Neural cell (in vitro differentiated cells): ENCODE results near the gene SETX. TPM values are rescaled to one million over a fixed set of nuclear protein-coding genes. Genes with fewer than 3 reads are reported as not detected.

Source experiments
- H2AFZ ChIP-seq: fragments of 200-600, 300-800 bp; sonication (generic), shearing (Covaris generic); 2 replicates; pipeline ENCODE4 v1.6.0; 2014; ENCODE audit warnings: low read depth, mild to moderate bottlenecking, antibody characterized with exemption, low read length, moderate library complexity
- H3F3A ChIP-seq: fragments of 200-600 bp; shearing (Covaris generic); 2 replicates; pipeline ENCODE4 v1.6.1; 2016; ENCODE audit warnings: mild to moderate bottlenecking, moderate library complexity, mixed read lengths, antibody characterized with exemption, low read length; ENCODE audit not compliant: insufficient read depth, poor library complexity, severe bottlenecking
- H3K27ac ChIP-seq: fragments of 200-600, 300-800 bp; sonication (generic), shearing (Covaris generic); 2 replicates; pipeline ENCODE4 v1.5.1; 2014; ENCODE audit warnings: mild to moderate bottlenecking, low read length, moderate library complexity
- H3K27me3 ChIP-seq: fragments of 300-800, 200-600 bp; sonication (generic), shearing (Covaris generic); 2 replicates; pipeline ENCODE4 v1.6.0; 2014; ENCODE audit warnings: mild to moderate bottlenecking, low read depth, low read length, moderate library complexity; ENCODE audit not compliant: insufficient read depth
- H3K36me3 ChIP-seq: fragments of 300-800, 200-600 bp; sonication (generic), shearing (Covaris generic); 2 replicates; pipeline ENCODE4 v1.5.1; 2014; ENCODE audit warnings: mild to moderate bottlenecking, antibody characterized with exemption, low read length, moderate library complexity; ENCODE audit not compliant: insufficient read depth
- H3K4me2 ChIP-seq: fragments of 300-800, 200-600 bp; sonication (generic), shearing (Covaris generic); 2 replicates; pipeline ENCODE4 v1.6.0; 2014; ENCODE audit warnings: mild to moderate bottlenecking, low read length
- H3K4me3 ChIP-seq: fragments of 300-800, 200-600 bp; sonication (generic), shearing (Covaris generic); 2 replicates; pipeline ENCODE4 v1.5.1; 2014; ENCODE audit warnings: mild to moderate bottlenecking, low read length, moderate library complexity
- H3K79me2 ChIP-seq: fragments of 200-600 bp; shearing (Covaris generic); replicated peaks from 2 replicates; pipeline ENCODE4 v1.6.0; 2014; ENCODE audit warnings: mild to moderate bottlenecking, low read length, moderate library complexity; ENCODE audit not compliant: insufficient read depth
- H3K9ac ChIP-seq: fragments of 300-800, 200-600 bp; sonication (generic), shearing (Covaris generic); 2 replicates; pipeline ENCODE4 v1.6.1; 2016; ENCODE audit warnings: mild to moderate bottlenecking, low read length, mixed read lengths
- H3K9me2 ChIP-seq: fragments of 200-600 bp; shearing (Covaris generic); 2 replicates; pipeline ENCODE4 v1.6.1; 2016; ENCODE audit warnings: mild to moderate bottlenecking, low read length, mixed read lengths; ENCODE audit not compliant: insufficient read depth
- H3K9me3 ChIP-seq: fragments of 200-600, 300-800 bp; sonication (generic), shearing (Covaris generic); 2 replicates; pipeline ENCODE4 v1.6.1; 2016; ENCODE audit warnings: mild to moderate bottlenecking, mixed run types, low read length, moderate library complexity, mixed read lengths
- H4K20me1 ChIP-seq: fragments of 200-600 bp; shearing (Covaris generic); 2 replicates; pipeline ENCODE4 v1.6.1; 2016; ENCODE audit warnings: mild to moderate bottlenecking, mixed run types; ENCODE audit not compliant: insufficient read depth
- EP300 ChIP-seq: fragments of 450-650 bp; conservative IDR thresholded peaks from 2 replicates; pipeline ENCODE4 v1.6.1; 2014; ENCODE audit warnings: antibody characterized with exemption, mild to moderate bottlenecking, moderate library complexity; ENCODE audit not compliant: poor library complexity, severe bottlenecking
- EZH2 ChIP-seq: fragments of 200-600, 300-800 bp; shearing (Covaris generic), sonication (generic); IDR thresholded peaks from 2 replicates; pipeline ENCODE4 v1.6.1; 2014; ENCODE audit warnings: antibody characterized with exemption, low read length, borderline replicate concordance, mild to moderate bottlenecking; ENCODE audit not compliant: insufficient read depth, poor library complexity, severe bottlenecking
- MXI1 ChIP-seq: fragments of 450-650 bp; conservative IDR thresholded peaks from 2 replicates; pipeline ENCODE4 v1.6.1; 2014; ENCODE audit warnings: antibody characterized with exemption, mild to moderate bottlenecking; ENCODE audit not compliant: poor library complexity, severe bottlenecking
- POLR2AphosphoS5 ChIP-seq: IDR thresholded peaks from 2 replicates; pipeline ENCODE4 v1.6.1; 2012
- RAD21 ChIP-seq: fragments of 450-650 bp; conservative IDR thresholded peaks from 2 replicates; pipeline ENCODE4 v1.6.1; 2014; ENCODE audit warnings: antibody characterized with exemption, mild to moderate bottlenecking, moderate library complexity
- SMC3 ChIP-seq: fragments of 450-650 bp; conservative IDR thresholded peaks from 2 replicates; pipeline ENCODE4 v1.6.1; 2014; ENCODE audit warnings: antibody characterized with exemption, mild to moderate bottlenecking, moderate library complexity; ENCODE audit not compliant: poor library complexity
- TAF1 ChIP-seq: IDR thresholded peaks from 2 replicates; pipeline ENCODE4 v1.6.1; 2012; ENCODE audit warnings: low read depth
- polyA plus RNA-seq: library from polyadenylated mRNA; depleted of rRNA; stranded (reverse); fragments of >200 nt; gene quantifications from 2 replicates; pipeline ENCODE4 v1.2.3, GENCODE V29; 2014
- TF ChIP-seq, protein P1 (sequence below): IDR thresholded peaks from 2 replicates; pipeline ENCODE4 v1.6.1; 2012; ENCODE audit warnings: borderline replicate concordance
- TF ChIP-seq, protein P2 (sequence below): fragments of 450-650 bp; IDR thresholded peaks from 2 replicates; pipeline ENCODE4 v1.5.1; 2014; ENCODE audit warnings: antibody characterized with exemption, mild to moderate bottlenecking, moderate library complexity; ENCODE audit not compliant: poor library complexity, severe bottlenecking

The SETX gene
- polyA plus RNA-seq, 1 donor from 2014 or later: 32.0 TPM

DNA sequence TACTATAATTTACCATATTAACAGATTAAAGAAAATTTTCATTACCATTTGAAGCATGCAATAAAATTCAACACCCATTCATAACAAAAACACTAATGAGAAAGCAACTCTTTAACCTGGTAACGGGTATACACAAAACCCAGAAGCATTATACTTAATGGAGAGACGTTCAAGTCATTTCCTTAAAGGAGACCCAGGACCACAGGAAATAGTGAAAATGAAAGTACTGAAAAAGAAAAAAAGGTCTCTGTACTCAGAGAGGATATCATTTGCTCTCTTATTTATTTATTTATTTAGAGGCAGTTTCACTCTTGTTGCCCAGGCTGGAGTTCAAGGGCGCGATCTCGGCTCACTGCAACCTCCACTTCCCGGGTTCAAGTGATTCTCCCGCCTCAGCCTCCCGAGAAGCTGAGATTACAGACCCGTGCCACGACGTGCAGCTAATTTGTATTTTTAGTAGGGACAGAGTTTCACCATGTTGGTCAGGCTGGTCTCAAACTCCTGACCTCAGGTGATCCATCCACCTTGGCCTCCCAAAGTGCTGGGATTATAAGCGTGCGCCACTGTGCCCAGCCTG lies 61.6 kb downstream of the SETX start:
- Histone ChIP-seq H3K27me3 (no peaks in the 10 kb centered on the region), H3K79me2 (no peaks in the 10 kb centered on the region), H2AFZ (no peak overlapping the region), H3K9me3 (no peaks in the 10 kb centered on the region), H3K4me2 (no peak overlapping the region), H3K27ac (no peak overlapping the region), H3K36me3 (peaks cover 6% of the 10 kb centered on the region), H3F3A (no peaks in the 10 kb centered on the region), H3K4me3 (no peak overlapping the region), H3K9me2 (no peaks in the 10 kb centered on the region), H4K20me1 (no peaks in the 10 kb centered on the region), H3K9ac (no peak overlapping the region)
- TF ChIP-seq RAD21: no peak
- TF ChIP-seq MXI1: no peak
- TF ChIP-seq, protein P1, sequence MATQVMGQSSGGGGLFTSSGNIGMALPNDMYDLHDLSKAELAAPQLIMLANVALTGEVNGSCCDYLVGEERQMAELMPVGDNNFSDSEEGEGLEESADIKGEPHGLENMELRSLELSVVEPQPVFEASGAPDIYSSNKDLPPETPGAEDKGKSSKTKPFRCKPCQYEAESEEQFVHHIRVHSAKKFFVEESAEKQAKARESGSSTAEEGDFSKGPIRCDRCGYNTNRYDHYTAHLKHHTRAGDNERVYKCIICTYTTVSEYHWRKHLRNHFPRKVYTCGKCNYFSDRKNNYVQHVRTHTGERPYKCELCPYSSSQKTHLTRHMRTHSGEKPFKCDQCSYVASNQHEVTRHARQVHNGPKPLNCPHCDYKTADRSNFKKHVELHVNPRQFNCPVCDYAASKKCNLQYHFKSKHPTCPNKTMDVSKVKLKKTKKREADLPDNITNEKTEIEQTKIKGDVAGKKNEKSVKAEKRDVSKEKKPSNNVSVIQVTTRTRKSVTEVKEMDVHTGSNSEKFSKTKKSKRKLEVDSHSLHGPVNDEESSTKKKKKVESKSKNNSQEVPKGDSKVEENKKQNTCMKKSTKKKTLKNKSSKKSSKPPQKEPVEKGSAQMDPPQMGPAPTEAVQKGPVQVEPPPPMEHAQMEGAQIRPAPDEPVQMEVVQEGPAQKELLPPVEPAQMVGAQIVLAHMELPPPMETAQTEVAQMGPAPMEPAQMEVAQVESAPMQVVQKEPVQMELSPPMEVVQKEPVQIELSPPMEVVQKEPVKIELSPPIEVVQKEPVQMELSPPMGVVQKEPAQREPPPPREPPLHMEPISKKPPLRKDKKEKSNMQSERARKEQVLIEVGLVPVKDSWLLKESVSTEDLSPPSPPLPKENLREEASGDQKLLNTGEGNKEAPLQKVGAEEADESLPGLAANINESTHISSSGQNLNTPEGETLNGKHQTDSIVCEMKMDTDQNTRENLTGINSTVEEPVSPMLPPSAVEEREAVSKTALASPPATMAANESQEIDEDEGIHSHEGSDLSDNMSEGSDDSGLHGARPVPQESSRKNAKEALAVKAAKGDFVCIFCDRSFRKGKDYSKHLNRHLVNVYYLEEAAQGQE: no peak
- TF ChIP-seq, protein P2, sequence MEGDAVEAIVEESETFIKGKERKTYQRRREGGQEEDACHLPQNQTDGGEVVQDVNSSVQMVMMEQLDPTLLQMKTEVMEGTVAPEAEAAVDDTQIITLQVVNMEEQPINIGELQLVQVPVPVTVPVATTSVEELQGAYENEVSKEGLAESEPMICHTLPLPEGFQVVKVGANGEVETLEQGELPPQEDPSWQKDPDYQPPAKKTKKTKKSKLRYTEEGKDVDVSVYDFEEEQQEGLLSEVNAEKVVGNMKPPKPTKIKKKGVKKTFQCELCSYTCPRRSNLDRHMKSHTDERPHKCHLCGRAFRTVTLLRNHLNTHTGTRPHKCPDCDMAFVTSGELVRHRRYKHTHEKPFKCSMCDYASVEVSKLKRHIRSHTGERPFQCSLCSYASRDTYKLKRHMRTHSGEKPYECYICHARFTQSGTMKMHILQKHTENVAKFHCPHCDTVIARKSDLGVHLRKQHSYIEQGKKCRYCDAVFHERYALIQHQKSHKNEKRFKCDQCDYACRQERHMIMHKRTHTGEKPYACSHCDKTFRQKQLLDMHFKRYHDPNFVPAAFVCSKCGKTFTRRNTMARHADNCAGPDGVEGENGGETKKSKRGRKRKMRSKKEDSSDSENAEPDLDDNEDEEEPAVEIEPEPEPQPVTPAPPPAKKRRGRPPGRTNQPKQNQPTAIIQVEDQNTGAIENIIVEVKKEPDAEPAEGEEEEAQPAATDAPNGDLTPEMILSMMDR: no peak
- TF ChIP-seq EP300: no peak
- TF ChIP-seq POLR2AphosphoS5: no peak
- TF ChIP-seq SMC3: no peak

DNA sequence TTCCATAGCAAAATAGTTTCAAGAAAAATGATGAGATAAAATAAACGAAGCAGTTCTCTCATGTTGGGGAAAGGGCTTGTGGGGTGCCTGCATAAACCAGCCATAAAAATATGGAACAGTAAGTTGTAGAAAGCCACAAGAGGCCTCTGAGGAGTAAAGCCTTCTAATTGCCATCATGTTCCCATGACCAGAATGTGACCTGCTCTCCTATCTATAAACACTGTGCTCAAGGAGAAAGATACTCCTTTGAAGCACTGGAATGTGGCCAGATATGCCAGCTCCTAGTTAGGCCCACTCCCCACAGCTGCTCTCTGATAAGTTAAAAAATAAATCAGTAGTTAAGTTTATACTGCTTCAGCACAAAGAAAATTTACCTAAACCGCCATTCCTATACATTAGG lies 65.8 kb downstream of the SETX start:
- Histone ChIP-seq H4K20me1 (no peaks in the 10 kb centered on the region), H3F3A (no peaks in the 10 kb centered on the region), H2AFZ (no peak overlapping the region), H3K9me2 (no peaks in the 10 kb centered on the region), H3K4me2 (no peak overlapping the region), H3K36me3 (no peaks in the 10 kb centered on the region), H3K9ac (no peak overlapping the region), H3K27ac (no peak overlapping the region), H3K4me3 (no peak overlapping the region), H3K79me2 (no peaks in the 10 kb centered on the region), H3K27me3 (no peaks in the 10 kb centered on the region), H3K9me3 (no peaks in the 10 kb centered on the region)
- TF ChIP-seq, protein P2: no peak
- TF ChIP-seq EP300 (no peak), MXI1 (no peak), EZH2 (no peak), POLR2AphosphoS5 (no peak), RAD21 (no peak), TAF1 (no peak), SMC3 (no peak)
- TF ChIP-seq, protein P1: no peak
